C4-2B (cell line): ENCODE results near the gene SERPINF2.
"Not testable (repeated sequence)": the region's sequence is repeated elsewhere in the genome, so short reads cannot be mapped to it uniquely, and the experiment has no call there.

Experiments used
- ZFX ChIP-seq: fragments of 450-650 bp; IDR thresholded peaks from 2 replicates; pipeline ENCODE4 v1.6.1; 2017
- TF ChIP-seq, protein P1 (sequence below): fragments of 450-650 bp; conservative IDR thresholded peaks from 2 replicates; pipeline ENCODE4 v1.5.1; 2017; ENCODE audit warnings: mild to moderate bottlenecking

DNA sequence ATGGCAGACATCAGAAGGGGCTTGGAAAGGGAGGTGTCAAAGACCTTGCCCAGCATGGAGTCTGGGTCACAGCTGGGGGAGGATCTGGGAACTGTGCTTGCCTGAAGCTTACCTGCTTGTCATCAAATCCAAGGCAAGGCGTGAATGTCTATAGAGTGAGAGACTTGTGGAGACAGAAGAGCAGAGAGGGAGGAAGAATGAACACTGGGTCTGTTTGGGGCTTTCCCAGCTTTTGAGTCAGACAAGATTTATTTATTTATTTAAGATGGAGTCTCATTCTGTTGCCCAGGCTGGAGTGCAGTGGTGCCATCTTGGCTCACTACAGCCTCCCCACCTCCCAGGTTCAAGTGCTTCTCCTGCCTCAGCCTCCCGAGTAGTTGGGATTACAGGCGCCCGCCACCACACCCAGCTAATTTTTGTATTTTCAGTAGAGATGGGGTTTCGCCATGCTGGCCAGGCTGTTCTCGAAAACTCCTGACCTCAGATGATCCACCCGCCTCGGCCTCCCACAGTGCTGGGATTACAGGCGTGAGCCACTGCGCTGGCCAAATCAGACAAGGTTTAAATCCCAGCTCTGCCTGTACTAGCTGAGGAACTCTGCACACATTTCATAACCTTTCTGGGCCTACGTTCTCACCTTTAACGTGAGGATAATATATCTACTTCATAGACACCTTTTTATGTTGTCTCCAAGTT, 30.5 kb downstream of the SERPINF2 start:
- TF ChIP-seq, protein P1, sequence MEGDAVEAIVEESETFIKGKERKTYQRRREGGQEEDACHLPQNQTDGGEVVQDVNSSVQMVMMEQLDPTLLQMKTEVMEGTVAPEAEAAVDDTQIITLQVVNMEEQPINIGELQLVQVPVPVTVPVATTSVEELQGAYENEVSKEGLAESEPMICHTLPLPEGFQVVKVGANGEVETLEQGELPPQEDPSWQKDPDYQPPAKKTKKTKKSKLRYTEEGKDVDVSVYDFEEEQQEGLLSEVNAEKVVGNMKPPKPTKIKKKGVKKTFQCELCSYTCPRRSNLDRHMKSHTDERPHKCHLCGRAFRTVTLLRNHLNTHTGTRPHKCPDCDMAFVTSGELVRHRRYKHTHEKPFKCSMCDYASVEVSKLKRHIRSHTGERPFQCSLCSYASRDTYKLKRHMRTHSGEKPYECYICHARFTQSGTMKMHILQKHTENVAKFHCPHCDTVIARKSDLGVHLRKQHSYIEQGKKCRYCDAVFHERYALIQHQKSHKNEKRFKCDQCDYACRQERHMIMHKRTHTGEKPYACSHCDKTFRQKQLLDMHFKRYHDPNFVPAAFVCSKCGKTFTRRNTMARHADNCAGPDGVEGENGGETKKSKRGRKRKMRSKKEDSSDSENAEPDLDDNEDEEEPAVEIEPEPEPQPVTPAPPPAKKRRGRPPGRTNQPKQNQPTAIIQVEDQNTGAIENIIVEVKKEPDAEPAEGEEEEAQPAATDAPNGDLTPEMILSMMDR = not testable (repeated sequence)
- TF ChIP-seq ZFX = not testable (repeated sequence)
